Skin epidermis (tissue), 12 donors: ENCODE measurements around the gene CLIP4.
A peak's percentile ranks its signal among the peaks of the same experiment; 100 is the strongest.

Experiments
- H3K27ac ChIP-seq, 21 experiments: fragments of 200-600 bp; sonication (generic) in 11 of 21; one replicate each; pipeline ENCODE4 v1.5.0; 2020; ENCODE audit warnings: mild to moderate bottlenecking in 3 of 21, inconsistent platforms in 2 of 21, moderate library complexity in 2 of 21
- H3K4me3 ChIP-seq, 7 experiments: fragments of 200-600 bp; sonication (generic) in 2 of 7; one replicate each; pipeline ENCODE4 v1.5.0; 2020; ENCODE audit warnings: inconsistent platforms in 2 of 7, mild to moderate bottlenecking in 2 of 7, moderate library complexity in 1 of 7

CLIP4 gene

GRCh38 chr2:29123617-29124349 is 8.6 kb downstream of the CLIP4 start:
- Histone ChIP-seq H3K4me3 (no peak overlapping the region), H3K27ac (peak overlapping the region in 7 of 21 experiments; percentile 3 to 62 (median 29))

GRCh38 chr2:29124504-29124903 is 9.3 kb downstream of the CLIP4 start:
- no peak overlapping the region for H3K4me3 ChIP-seq
- no peak overlapping the region for H3K27ac ChIP-seq

GRCh38 chr2:29129586-29130281 is 14.5 kb downstream of the CLIP4 start:
- no peak overlapping the region for H3K4me3 ChIP-seq
- peak overlapping the region in 13 of 21 experiments; percentile 26 to 72 (median 52) for H3K27ac ChIP-seq

GRCh38 chr2:29130295-29130694 is 15.1 kb downstream of the CLIP4 start:
- H3K27ac ChIP-seq: peak overlapping the region in 13 of 21 experiments; percentile 26 to 72 (median 52)

GRCh38 chr2:29134933-29135332 is 19.7 kb downstream of the CLIP4 start:
- Histone ChIP-seq H3K4me3 (no peak overlapping the region), H3K27ac (no peak overlapping the region)

More at GRCh38 chr2:29130295-29130694, 15.1 kb downstream of the CLIP4 start:
- no peak overlapping the region for H3K4me3 ChIP-seq

GRCh38 chr2:29139152-29139551 is 23.9 kb downstream of the CLIP4 start:
- Histone ChIP-seq H3K27ac (no peak overlapping the region), H3K4me3 (no peak overlapping the region)

- Histone ChIP-seq H3K27ac (no peak overlapping the region), H3K4me3 (no peak overlapping the region)
These were observed 24.5 kb downstream of the CLIP4 start for GRCh38 chr2:29139731-29140130.

- no peak overlapping the region for H3K27ac ChIP-seq
- no peak overlapping the region for H3K4me3 ChIP-seq
These were observed 28.4 kb downstream of the CLIP4 start for GRCh38 chr2:29143657-29144056.

GRCh38 chr2:29146197-29146596 is 31.0 kb downstream of the CLIP4 start:
- H3K4me3 ChIP-seq: no peak overlapping the region
- no peak overlapping the region for H3K27ac ChIP-seq

GRCh38 chr2:29147963-29148362 is 32.7 kb downstream of the CLIP4 start:
- Histone ChIP-seq H3K27ac (no peak overlapping the region), H3K4me3 (no peak overlapping the region)

- Histone ChIP-seq H3K27ac (no peak overlapping the region), H3K4me3 (no peak overlapping the region)
These were observed 39.4 kb downstream of the CLIP4 start for GRCh38 chr2:29154610-29155009.

GRCh38 chr2:29155578-29155977 is 40.4 kb downstream of the CLIP4 start:
- Histone ChIP-seq H3K4me3 (no peak overlapping the region), H3K27ac (no peak overlapping the region)

GRCh38 chr2:29157131-29157530 is 41.9 kb downstream of the CLIP4 start:
- Histone ChIP-seq H3K27ac (no peak overlapping the region), H3K4me3 (no peak overlapping the region)

GRCh38 chr2:29159125-29159524 is 43.9 kb downstream of the CLIP4 start:
- no peak overlapping the region for H3K27ac ChIP-seq
- no peak overlapping the region for H3K4me3 ChIP-seq

- H3K4me3 ChIP-seq: no peak overlapping the region
- H3K27ac ChIP-seq: no peak overlapping the region
These were observed 45.0 kb downstream of the CLIP4 start for GRCh38 chr2:29160184-29160583.

- no peak overlapping the region for H3K27ac ChIP-seq
- H3K4me3 ChIP-seq: no peak overlapping the region
These were observed 47.2 kb downstream of the CLIP4 start for GRCh38 chr2:29162204-29162928.

- no peak overlapping the region for H3K27ac ChIP-seq
- H3K4me3 ChIP-seq: no peak overlapping the region
These were observed 49.1 kb downstream of the CLIP4 start for GRCh38 chr2:29164091-29164846.

GRCh38 chr2:29165362-29166241 is 50.4 kb downstream of the CLIP4 start:
- H3K4me3 ChIP-seq: no peak overlapping the region
- H3K27ac ChIP-seq: no peak overlapping the region
